KMS-11 (cell line): Measurements from ENCODE around the gene UBE2R2.
"Not testable (repeated sequence)": the region's sequence is repeated elsewhere in the genome, so short reads cannot be mapped to it uniquely, and the experiment has no call there.

ENCODE experiments used
- H2AFZ ChIP-seq: fragments of 200-600 bp; sonication (generic); 2 replicates; pipeline ENCODE4 v1.6.1; 2016; ENCODE audit warnings: antibody characterized with exemption, mixed run types, low read depth
- H3K27ac ChIP-seq: fragments of 200-600 bp; sonication (generic); 2 replicates; pipeline ENCODE4 v1.6.1; 2016; ENCODE audit warnings: mild to moderate bottlenecking, mixed run types
- H3K27me3 ChIP-seq: fragments of 200-600 bp; sonication (generic); 2 replicates; pipeline ENCODE4 v1.6.1; 2017; ENCODE audit warnings: mild to moderate bottlenecking, low read depth, mixed run types, moderate library complexity; ENCODE audit not compliant: insufficient read depth
- H3K36me3 ChIP-seq: fragments of 200-600 bp; sonication (generic); 2 replicates; pipeline ENCODE4 v1.6.1; 2017; ENCODE audit warnings: mild to moderate bottlenecking, mixed run types; ENCODE audit not compliant: insufficient read depth
- H3K4me1 ChIP-seq: fragments of 200-600 bp; sonication (generic); 2 replicates; pipeline ENCODE4 v1.6.1; 2016; ENCODE audit warnings: mild to moderate bottlenecking, low read depth, mixed run types; ENCODE audit not compliant: poor library complexity, severe bottlenecking
- H3K4me2 ChIP-seq: fragments of 200-600 bp; sonication (generic); 2 replicates; pipeline ENCODE4 v1.7.0; 2016; ENCODE audit warnings: mild to moderate bottlenecking, mixed run types
- H3K4me3 ChIP-seq: fragments of 200-600 bp; sonication (generic); IDR thresholded peaks from 2 replicates; pipeline ENCODE4 v1.6.1; 2017; ENCODE audit warnings: low read depth, low read length, mixed read lengths; ENCODE audit not compliant: insufficient read depth
- H3K79me2 ChIP-seq: fragments of 200-600 bp; sonication (generic); 2 replicates; pipeline ENCODE4 v1.6.1; 2016; ENCODE audit warnings: low read depth, mixed run types; ENCODE audit not compliant: insufficient read depth
- H3K9ac ChIP-seq: fragments of 200-600 bp; sonication (generic); 2 replicates; pipeline ENCODE4 v1.6.1; 2016; ENCODE audit warnings: mild to moderate bottlenecking, mixed run types
- H4K20me1 ChIP-seq: fragments of 200-600 bp; sonication (generic); 2 replicates; pipeline ENCODE4 v1.6.1; 2016; ENCODE audit warnings: mild to moderate bottlenecking, mixed run types; ENCODE audit not compliant: insufficient read depth
- CTCF ChIP-seq: fragments of 200-600 bp; sonication (generic); conservative IDR thresholded peaks from 2 replicates; pipeline ENCODE4 v1.6.1; 2017; ENCODE audit warnings: low read depth, mild to moderate bottlenecking, antibody characterized with exemption, low read length, moderate library complexity, mixed read lengths

The UBE2R2 gene

GRCh38 chr9:33952066-33952465, 135.1 kb downstream of the UBE2R2 start:
- Histone ChIP-seq H3K4me3 (no peak overlapping the region), H3K9ac (no peak overlapping the region), H3K27me3 (no peaks in the 10 kb centered on the region), H3K4me1 (peaks cover 7% of the 10 kb centered on the region), H4K20me1 (no peaks in the 10 kb centered on the region), H3K79me2 (no peaks in the 10 kb centered on the region), H3K4me2 (no peak overlapping the region), H2AFZ (no peak overlapping the region), H3K27ac (no peak overlapping the region), H3K36me3 (peaks cover 9% of the 10 kb centered on the region; the same call in 1 of the 2 replicates)
- no peak for TF ChIP-seq CTCF

DNA sequence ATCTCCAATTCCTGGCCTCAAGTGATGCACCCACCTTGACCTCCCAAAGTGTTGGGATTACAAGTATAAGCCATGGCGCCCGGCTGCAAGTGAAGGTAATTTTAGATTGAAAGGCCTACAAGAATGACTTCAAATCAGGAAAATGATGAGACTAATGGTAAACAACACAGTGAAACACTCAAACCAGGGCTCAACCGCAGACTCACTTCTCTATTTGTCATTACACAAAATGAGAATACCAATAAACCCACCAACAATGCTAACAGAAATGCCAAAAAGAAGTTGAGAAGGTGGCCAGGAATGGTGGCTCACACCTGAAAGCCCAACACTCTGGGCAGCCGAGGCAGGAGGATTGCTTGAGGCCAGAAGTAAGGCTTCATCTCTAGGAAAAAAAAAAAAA, 139.6 kb downstream of the UBE2R2 start:
- no peaks in the 10 kb centered on the region for H3K27me3 ChIP-seq
- H4K20me1 ChIP-seq, result no peaks in the 10 kb centered on the region
- no peak overlapping the region for H2AFZ ChIP-seq
- no peaks in the 10 kb centered on the region for H3K79me2 ChIP-seq
- no peak for TF ChIP-seq CTCF
- H3K4me1 ChIP-seq, result no peaks in the 10 kb centered on the region
- H3K36me3 ChIP-seq, result peaks cover 4% of the 10 kb centered on the region; the same call in 1 of the 2 replicates
- no peak overlapping the region for H3K9ac ChIP-seq
- H3K4me3 ChIP-seq, result no peak overlapping the region
- no peak overlapping the region for H3K27ac ChIP-seq
- no peak overlapping the region for H3K4me2 ChIP-seq

DNA sequence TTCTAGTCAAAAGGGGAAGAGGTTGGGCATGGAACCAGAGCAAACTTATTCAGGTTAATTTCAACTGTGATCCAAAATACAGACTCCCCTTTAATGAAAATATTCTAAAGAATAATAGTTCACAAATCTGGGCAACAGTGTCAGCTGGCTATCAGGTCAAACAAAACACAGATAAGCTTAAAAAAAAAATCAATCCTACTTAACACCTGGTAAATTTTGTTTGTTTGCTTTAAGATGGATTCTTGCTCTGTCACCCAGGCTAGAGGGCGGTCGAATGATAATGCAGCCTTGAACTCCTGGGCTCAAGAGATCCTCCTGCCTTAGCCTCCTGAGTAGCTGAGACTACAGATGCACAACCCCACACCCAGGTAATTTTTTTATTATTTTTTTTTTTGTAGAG, 142.8 kb downstream of the UBE2R2 start:
- Histone ChIP-seq H3K9ac (no peak overlapping the region), H3K79me2 (no peaks in the 10 kb centered on the region), H3K36me3 (no peaks in the 10 kb centered on the region; the same call in 1 of the 2 replicates), H3K4me3 (no peak overlapping the region), H3K27me3 (no peaks in the 10 kb centered on the region), H3K4me2 (no peak overlapping the region), H4K20me1 (no peaks in the 10 kb centered on the region), H2AFZ (no peak overlapping the region), H3K27ac (no peak overlapping the region), H3K4me1 (peaks cover 6% of the 10 kb centered on the region)
- TF ChIP-seq CTCF, result no peak

- H3K36me3 ChIP-seq, H2AFZ ChIP-seq, H3K27me3 ChIP-seq, H3K27ac ChIP-seq, H3K4me3 ChIP-seq, H3K4me1 ChIP-seq, H3K4me2 ChIP-seq, H3K9ac ChIP-seq, H3K79me2 ChIP-seq, H4K20me1 ChIP-seq: not testable (repeated sequence)
These were observed 145.5 kb downstream of the UBE2R2 start for GRCh38 chr9:33962468-33962867.

DNA sequence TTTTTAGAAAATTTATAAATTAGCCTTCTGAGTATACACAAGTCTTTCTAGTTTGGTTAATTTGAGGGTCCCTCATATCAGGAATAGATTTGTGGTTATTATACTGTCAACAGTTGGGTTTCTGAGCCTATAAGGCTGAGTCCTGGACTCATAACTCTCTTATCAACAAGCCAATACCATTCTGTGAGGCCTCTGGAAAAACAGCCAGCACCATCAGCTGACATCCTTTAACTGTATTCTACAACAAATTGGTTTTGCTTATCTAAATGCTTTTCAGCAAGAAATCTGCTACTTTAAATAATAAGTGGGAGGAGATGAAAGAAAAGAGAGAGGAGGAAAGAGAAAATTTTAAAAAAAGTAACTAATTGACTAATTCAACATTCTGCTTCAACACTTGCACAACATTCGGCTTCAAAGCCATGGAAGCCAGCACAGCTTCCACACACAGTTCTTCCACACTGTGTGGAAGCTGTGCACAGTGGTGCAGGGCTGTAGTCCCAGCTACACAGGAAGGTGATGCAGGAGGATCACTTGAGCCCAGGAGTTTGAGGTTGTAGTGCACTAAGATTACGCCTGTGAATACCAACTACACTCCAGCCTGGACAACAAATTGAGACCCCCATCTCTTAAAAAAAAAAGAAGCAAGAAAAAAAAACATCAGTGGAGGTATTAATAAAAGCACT, 147.3 kb downstream of the UBE2R2 start:
- H3K79me2 ChIP-seq, result no peaks in the 10 kb centered on the region
- H3K27me3 ChIP-seq, result no peaks in the 10 kb centered on the region
- no peak overlapping the region for H2AFZ ChIP-seq
- H3K27ac ChIP-seq, result no peak overlapping the region
- H3K9ac ChIP-seq, result no peak overlapping the region
- peaks cover 6% of the 10 kb centered on the region for H3K4me1 ChIP-seq
- no peak for TF ChIP-seq CTCF
- no peak overlapping the region for H3K4me3 ChIP-seq
- no peak overlapping the region for H3K4me2 ChIP-seq
- no peaks in the 10 kb centered on the region; the same call in 1 of the 2 replicates for H3K36me3 ChIP-seq
- H4K20me1 ChIP-seq, result no peaks in the 10 kb centered on the region
